Measurements from ENCODE around the gene ADGRF5. TPM values are rescaled to one million over a fixed set of nuclear protein-coding genes. Genes with fewer than 3 reads are reported as not detected.

The ADGRF5 gene
- total RNA-seq, 4 donors from 2014 or later, result 30.4 to 144 (median 73.9) TPM

DNA sequence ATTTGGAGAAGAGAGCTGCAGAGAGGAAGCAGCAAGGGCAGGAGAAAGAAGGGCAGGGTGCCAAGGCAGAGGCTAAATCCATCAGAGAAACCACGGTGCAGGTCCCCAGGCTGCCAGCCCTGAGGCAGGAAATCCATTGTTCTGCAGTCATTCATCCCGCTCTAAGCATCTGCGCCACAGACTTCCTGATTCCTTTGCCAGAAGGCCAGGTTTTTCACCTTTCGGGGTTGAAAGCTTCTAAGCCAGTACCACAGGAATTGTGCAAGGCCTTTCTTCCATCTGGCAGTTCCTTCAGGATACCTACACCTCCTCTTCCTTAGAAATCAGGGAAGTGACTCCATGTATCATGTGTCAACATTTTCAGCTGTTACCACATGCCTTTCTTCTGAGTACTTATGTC is 45.6 kb downstream of the ADGRF5 start:
- TF ChIP-seq, protein P1, sequence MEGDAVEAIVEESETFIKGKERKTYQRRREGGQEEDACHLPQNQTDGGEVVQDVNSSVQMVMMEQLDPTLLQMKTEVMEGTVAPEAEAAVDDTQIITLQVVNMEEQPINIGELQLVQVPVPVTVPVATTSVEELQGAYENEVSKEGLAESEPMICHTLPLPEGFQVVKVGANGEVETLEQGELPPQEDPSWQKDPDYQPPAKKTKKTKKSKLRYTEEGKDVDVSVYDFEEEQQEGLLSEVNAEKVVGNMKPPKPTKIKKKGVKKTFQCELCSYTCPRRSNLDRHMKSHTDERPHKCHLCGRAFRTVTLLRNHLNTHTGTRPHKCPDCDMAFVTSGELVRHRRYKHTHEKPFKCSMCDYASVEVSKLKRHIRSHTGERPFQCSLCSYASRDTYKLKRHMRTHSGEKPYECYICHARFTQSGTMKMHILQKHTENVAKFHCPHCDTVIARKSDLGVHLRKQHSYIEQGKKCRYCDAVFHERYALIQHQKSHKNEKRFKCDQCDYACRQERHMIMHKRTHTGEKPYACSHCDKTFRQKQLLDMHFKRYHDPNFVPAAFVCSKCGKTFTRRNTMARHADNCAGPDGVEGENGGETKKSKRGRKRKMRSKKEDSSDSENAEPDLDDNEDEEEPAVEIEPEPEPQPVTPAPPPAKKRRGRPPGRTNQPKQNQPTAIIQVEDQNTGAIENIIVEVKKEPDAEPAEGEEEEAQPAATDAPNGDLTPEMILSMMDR (IDR thresholded peaks at IDR 0.05; ENCODE audit: low read depth), result no peak

DNA sequence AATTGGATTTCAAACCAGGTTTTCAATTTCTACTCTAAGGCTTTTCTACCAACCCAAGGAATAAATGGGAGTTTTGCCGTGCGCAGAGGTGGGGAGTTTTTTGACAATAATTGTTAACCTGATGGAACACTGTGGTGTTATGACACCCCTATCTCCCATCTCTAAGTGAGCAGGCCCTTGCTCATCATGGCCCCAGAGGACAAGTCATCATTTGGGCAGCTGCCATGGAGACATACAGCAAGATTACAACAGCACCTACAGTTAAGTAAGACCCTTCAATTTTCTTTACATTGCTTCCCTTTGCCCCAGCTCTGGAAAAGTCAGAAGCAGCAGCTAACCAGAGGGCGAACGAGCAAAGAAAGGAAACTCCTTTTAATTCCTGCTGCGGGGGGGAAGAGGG is 54.3 kb downstream of the ADGRF5 start:
- TF ChIP-seq, protein P1 (IDR thresholded peaks at IDR 0.05; ENCODE audit: low read depth), result no peak

- TF ChIP-seq, protein P1 (IDR thresholded peaks at IDR 0.05; ENCODE audit: low read depth), result no peak
Measured at GRCh38 chr6:46865221-46865620, 56.5 kb downstream of the ADGRF5 start.

DNA sequence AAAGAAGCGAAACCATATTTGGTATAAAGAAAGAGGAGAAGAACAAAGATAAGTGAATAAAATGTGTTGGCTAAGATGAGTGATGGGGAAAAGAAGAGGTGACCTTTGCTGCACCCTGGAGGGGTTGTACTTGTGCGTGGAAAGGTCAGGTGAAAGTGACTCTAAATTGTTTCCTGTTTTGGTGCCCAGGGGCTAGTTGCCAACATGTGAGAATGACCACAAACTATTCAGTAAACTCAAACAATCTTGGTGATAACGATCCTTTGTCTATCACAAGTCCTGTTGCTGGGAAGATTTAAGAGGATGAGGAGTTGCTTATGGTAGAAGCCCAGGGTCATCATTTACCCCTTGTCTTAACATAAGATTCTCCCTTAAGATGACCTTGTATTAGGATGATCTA is 57.9 kb downstream of the ADGRF5 start:
- TF ChIP-seq, protein P1 (IDR thresholded peaks at IDR 0.05; ENCODE audit: low read depth), result no peak

GRCh38 chr6:46862381-46862780 is 59.4 kb downstream of the ADGRF5 start:
- TF ChIP-seq, protein P1 (IDR thresholded peaks at IDR 0.05; ENCODE audit: low read depth), result no peak

GRCh38 chr6:46850792-46851191 is 70.9 kb downstream of the ADGRF5 start:
- TF ChIP-seq, protein P1 (IDR thresholded peaks at IDR 0.05; ENCODE audit: low read depth), result no peak

GRCh38 chr6:46849361-46849690 is 72.4 kb downstream of the ADGRF5 start:
- TF ChIP-seq, protein P1 (IDR thresholded peaks at IDR 0.05; ENCODE audit: low read depth), result no peak
